GM11168 (cell line): ENCODE results near the gene CRPPA.
"Not testable (repeated sequence)": the region's sequence is repeated elsewhere in the genome, so short reads cannot be mapped to it uniquely, and the experiment has no call there.

Source experiments
- in situ Hi-C: fragments of 300-500 bp; cut with MboI; formaldehyde crosslinking; loops from one replicate; pipeline ENCODE4 v1.12.0; 2022; ENCODE audit warnings: low sequenced_read_pairs; ENCODE audit not compliant: unreplicated experiment

Gene CRPPA

GRCh38 chr7:16399265-16399831 lies 22.0 kb downstream of the CRPPA start:
- in situ Hi-C loops = no loop called here

GRCh38 chr7:16398146-16399017 lies 23.0 kb downstream of the CRPPA start:
- in situ Hi-C loops = no loop called here

- in situ Hi-C loops = no loop called here
Measured at GRCh38 chr7:16397501-16398145, 23.7 kb downstream of the CRPPA start.

- in situ Hi-C loops = no loop called here
Measured at GRCh38 chr7:16396766-16397500, 24.4 kb downstream of the CRPPA start.

GRCh38 chr7:16395121-16395520 lies 26.2 kb downstream of the CRPPA start:
- in situ Hi-C loops = no loop called here

GRCh38 chr7:16393862-16394422 lies 27.4 kb downstream of the CRPPA start:
- in situ Hi-C loops = no loop called here

GRCh38 chr7:16392990-16393523 lies 28.3 kb downstream of the CRPPA start:
- in situ Hi-C loops = no loop called here

- in situ Hi-C loops = not testable (repeated sequence)
Measured at GRCh38 chr7:16383786-16384185, 37.6 kb downstream of the CRPPA start.

GRCh38 chr7:16383103-16383502 lies 38.2 kb downstream of the CRPPA start:
- in situ Hi-C loops = not testable (repeated sequence)
